HepG2 (cell line): ENCODE data around the gene IZUMO4. TPM values are rescaled to one million over a fixed set of nuclear protein-coding genes. Genes with fewer than 3 reads are reported as not detected.
A peak's percentile ranks its signal among the peaks of the same experiment; 100 is the strongest.

Source experiments
- ATAC-seq: fragments of 200-7000 bp; cut with Tn5 transposase; 3 replicates; pipeline ENCODE4 v1.9.1; 2020; ENCODE audit warnings: mild to moderate bottlenecking, moderate library complexity
- BruUV-seq: library from RNA; stranded (reverse); fragments of 400-500 nt; replicated peaks from 2 replicates; lab custom pipeline; 2021; lab: Mats Ljungman, UMichigan
- CTCF ChIA-PET: fragments of 300-600 bp; formaldehyde crosslinking; extraction: SDS; loops from one replicate; lab custom pipeline; 2021; ENCODE audit warnings: low total read pairs, inconsistent platforms, low intra/inter-chr PET ratio; lab: Yijun Ruan, JAX
- POLR2A ChIA-PET: fragments of 350-600 bp; sonication (Branson Sonifier 250); formaldehyde crosslinking; loops from one replicate; lab custom pipeline; 2020; ENCODE audit warnings: antibody characterized with exemption, inconsistent platforms; lab: Yijun Ruan, JAX
- DNase-seq: peaks from one replicate; pipeline ENCODE4 v3.0.0-alpha.2; 2015; ENCODE audit warnings: low spot score
- FAIRE-seq: peaks from 3 replicates; lab custom pipeline; 2011; peaks lifted over from hg19 to GRCh38; lab: Jason Lieb, UNC
- H2AFZ ChIP-seq: one replicate; pipeline ENCODE4 v1.6.1; 2011; ENCODE audit warnings: low read length, inconsistent platforms
- H3K27ac ChIP-seq: fragments of 300-600 bp; 3 replicates; pipeline ENCODE4 v1.8.0; 2011; ENCODE audit warnings: mixed run types, mild to moderate bottlenecking, mixed read lengths, low read length, inconsistent platforms; ENCODE audit not compliant: insufficient read depth; ENCODE audit errors: extremely low read length
- H3K27me3 ChIP-seq, 2 experiments: fragments of 200-600 bp in 1 of 2; 2 replicates in 1 of 2; 3 replicates in 1 of 2; pipeline versions ENCODE4 v1.6.0 to v1.8.0; 2011; ENCODE audit warnings: low read length in 2 of 2, mild to moderate bottlenecking in 2 of 2, moderate library complexity in 2 of 2, inconsistent platforms in 1 of 2; ENCODE audit not compliant: insufficient read depth in 2 of 2, control insufficient read depth in 1 of 2
- H3K36me3 ChIP-seq, 2 experiments: fragments of 200-600 bp in 1 of 2; replicated peaks in 1 of 2; 2 replicates in 1 of 2; 3 replicates in 1 of 2; pipeline versions ENCODE4 v1.5.1 to v1.8.0; 2011; ENCODE audit warnings: low read length in 2 of 2, inconsistent platforms in 1 of 2; ENCODE audit not compliant: insufficient read depth in 2 of 2, control insufficient read depth in 1 of 2
- H3K4me1 ChIP-seq: 2 replicates; pipeline ENCODE4 v1.5.1; 2012; ENCODE audit warnings: low read length, inconsistent platforms; ENCODE audit not compliant: insufficient read depth
- H3K4me2 ChIP-seq: 2 replicates; pipeline ENCODE4 v1.6.0; 2011; ENCODE audit warnings: low read depth, low read length, inconsistent platforms
- H3K4me3 ChIP-seq, 3 experiments: fragments of 200-600 bp in 1 of 3; sonication (generic), shearing (Covaris generic) in 1 of 3; replicated peaks in 1 of 3; 2 replicates each; pipeline ENCODE4 v1.5.1; 2011 to 2016; ENCODE audit warnings: low read length in 3 of 3, inconsistent platforms in 2 of 3, low read depth in 2 of 3, mild to moderate bottlenecking in 2 of 3, control low read depth in 1 of 3, mixed read lengths in 1 of 3; ENCODE audit not compliant: insufficient read depth in 1 of 3
- H3K79me2 ChIP-seq: one replicate; pipeline ENCODE4 v1.6.1; 2011; ENCODE audit warnings: low read length, inconsistent platforms; ENCODE audit not compliant: insufficient read depth
- H3K9ac ChIP-seq: 2 replicates; pipeline ENCODE4 v1.6.0; 2011; ENCODE audit warnings: mild to moderate bottlenecking, low read depth, low read length, inconsistent platforms; ENCODE audit not compliant: insufficient read depth
- H3K9me3 ChIP-seq: 2 replicates; pipeline ENCODE4 v1.5.1; 2012; ENCODE audit warnings: mild to moderate bottlenecking, low read length
- H4K20me1 ChIP-seq: 2 replicates; pipeline ENCODE4 v1.6.0; 2011; ENCODE audit warnings: inconsistent platforms, mild to moderate bottlenecking, low read length, moderate library complexity; ENCODE audit not compliant: insufficient read depth
- AGO2 ChIP-seq: fragments of 200-400 bp; formaldehyde crosslinking; optimal IDR thresholded peaks from 2 replicates; pipeline ENCODE3; 2017; ENCODE audit warnings: mild to moderate bottlenecking, low read depth, low read length, moderate library complexity
- PITX1 ChIP-seq: sonication (generic); formaldehyde crosslinking; IDR thresholded peaks from 2 replicates; pipeline ENCODE4 v1.5.1; 2020; ENCODE audit warnings: mild to moderate bottlenecking, missing genetic modification reagents
- SAFB2 ChIP-seq: sonication (generic); formaldehyde crosslinking; IDR thresholded peaks from 2 replicates; pipeline ENCODE4 v1.5.1; 2020; ENCODE audit warnings: missing genetic modification reagents, low read depth, mild to moderate bottlenecking, borderline replicate concordance
- STAG1 ChIP-seq: sonication (generic); formaldehyde crosslinking; IDR thresholded peaks from 2 replicates; pipeline ENCODE4 v1.4.0; 2020; ENCODE audit warnings: missing genetic modification reagents
- ZNF720 ChIP-seq: sonication (generic); formaldehyde crosslinking; IDR thresholded peaks from 2 replicates; pipeline ENCODE4 v1.4.0; 2020; ENCODE audit warnings: missing genetic modification reagents
- ZNF883 ChIP-seq: sonication (generic); formaldehyde crosslinking; IDR thresholded peaks from 2 replicates; pipeline ENCODE4 v1.5.1; 2020; ENCODE audit warnings: mild to moderate bottlenecking, missing genetic modification reagents; ENCODE audit errors: not compliant biosample characterization
- WGBS: methylation state at CpG from one replicate; pipeline ENCODE4 v1.1.6; 2017; ENCODE audit warnings: low lambda C conversion rate; 5-methylcytosine and 5-hydroxymethylcytosine counted together
- in situ Hi-C: cut with HindIII; loops from 2 replicates; pipeline ENCODE4 v1.10.0; 2017; ENCODE audit warnings: low pct_unique_long_range_greater_than_20kb; ENCODE audit not compliant: extremely low pct_ligation_motif_present
- intact Hi-C: fragments of 100-400 bp; cut with micrococcal nuclease; formaldehyde crosslinking; loops from one replicate; pipeline ENCODE4 v1.10.0; 2022; ENCODE audit not compliant: unreplicated experiment
- polyA plus RNA-seq, 8 experiments: library from polyadenylated mRNA; depleted of rRNA in 3 of 8; stranded (reverse) in 7 of 8; unstranded in 1 of 8; fragments of >200 nt; fragmentation: Illumina TruSeq in 4 of 8; extraction: Trizol in 4 of 8; gene quantifications; 2 replicates each; pipeline versions ENCODE4 v1.2.1 to v1.2.3, GENCODE V29; 2011 to 2016; ENCODE audit warnings: low read depth in 4 of 8, missing spikeins in 1 of 8, mixed read lengths in 1 of 8; ENCODE audit not compliant: insufficient read depth in 1 of 8
- total RNA-seq, 5 experiments: library from RNA; depleted of rRNA; stranded (reverse); fragments of >200 nt; fragmentation: Illumina TruSeq; extraction: Trizol; gene quantifications; 2 replicates each; pipeline ENCODE4 v1.2.3, GENCODE V29; 2016; ENCODE audit warnings: low read depth in 1 of 5
- TF ChIP-seq, protein P1 (sequence below): sonication (generic); formaldehyde crosslinking; conservative IDR thresholded peaks from 2 replicates; pipeline ENCODE4 v1.8.1; 2023; ENCODE audit warnings: missing genetic modification reagents
- TF ChIP-seq, protein P2 (sequence below): sonication (generic); formaldehyde crosslinking; IDR thresholded peaks from 2 replicates; pipeline ENCODE4 v1.5.0; 2020; ENCODE audit warnings: mild to moderate bottlenecking, missing genetic modification reagents, moderate library complexity

Gene IZUMO4
- total and polyA plus RNA-seq, 2 of the 13 experiments (the other 11 are each of a cell fraction or from before 2014, with no cell fraction given), result 0.77 to 3.9 TPM

DNA sequence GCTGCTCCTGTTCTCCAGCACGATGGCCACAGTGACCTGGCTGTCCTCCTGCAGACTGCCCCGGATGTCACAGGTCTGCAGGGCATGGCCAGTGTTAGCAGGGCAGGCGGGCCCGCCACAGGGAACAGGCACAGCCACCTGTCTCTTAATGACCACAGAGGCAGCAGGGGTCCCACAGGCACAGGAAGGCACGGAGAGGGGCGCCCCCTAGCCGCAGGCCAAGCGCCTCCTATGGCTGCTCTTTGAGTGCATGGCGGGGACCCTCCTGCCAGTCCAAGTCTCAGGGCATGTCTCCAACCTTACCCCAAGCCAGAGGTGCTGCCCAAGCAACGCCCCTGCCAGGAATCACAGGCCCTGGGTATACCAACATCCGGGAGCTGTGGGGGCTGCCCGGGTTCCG, 14.1 kb downstream of the IZUMO4 start:
- Histone ChIP-seq H3K9ac (no peak overlapping the region), H3K27ac (no peak overlapping the region), H3K27me3 (no peaks in the 10 kb centered on the region), H3K79me2 (no peaks in the 10 kb centered on the region), H3K36me3 (peaks cover 49 to 87% of the 10 kb centered on the region in 2 experiments), H3K4me1 (no peaks in the 10 kb centered on the region), H3K4me2 (no peak overlapping the region), H2AFZ (no peak overlapping the region), H4K20me1 (0 out of 2 replicates have a peak, but pooled peaks cover 2% of the 10 kb centered on the region), H3K9me3 (peaks cover 3% of the 10 kb centered on the region; the same call in 1 of the 2 replicates), H3K4me3 (no peak overlapping the region)
- no peak for FAIRE-seq
- TF ChIP-seq PITX1 (no peak), ZNF883 (CRISPR knock-in tag) (no peak), STAG1 (peak; percentile 39; the same call in 1 of the 2 replicates), SAFB2 (no peak), ZNF720 (no peak), AGO2 (peak; percentile 11)
- TF ChIP-seq, protein P1, sequence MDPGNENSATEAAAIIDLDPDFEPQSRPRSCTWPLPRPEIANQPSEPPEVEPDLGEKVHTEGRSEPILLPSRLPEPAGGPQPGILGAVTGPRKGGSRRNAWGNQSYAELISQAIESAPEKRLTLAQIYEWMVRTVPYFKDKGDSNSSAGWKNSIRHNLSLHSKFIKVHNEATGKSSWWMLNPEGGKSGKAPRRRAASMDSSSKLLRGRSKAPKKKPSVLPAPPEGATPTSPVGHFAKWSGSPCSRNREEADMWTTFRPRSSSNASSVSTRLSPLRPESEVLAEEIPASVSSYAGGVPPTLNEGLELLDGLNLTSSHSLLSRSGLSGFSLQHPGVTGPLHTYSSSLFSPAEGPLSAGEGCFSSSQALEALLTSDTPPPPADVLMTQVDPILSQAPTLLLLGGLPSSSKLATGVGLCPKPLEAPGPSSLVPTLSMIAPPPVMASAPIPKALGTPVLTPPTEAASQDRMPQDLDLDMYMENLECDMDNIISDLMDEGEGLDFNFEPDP (CRISPR knock-in tag), result 0 out of 2 replicates have a peak, but pooled peaks have one; percentile 51
- TF ChIP-seq, protein P2, sequence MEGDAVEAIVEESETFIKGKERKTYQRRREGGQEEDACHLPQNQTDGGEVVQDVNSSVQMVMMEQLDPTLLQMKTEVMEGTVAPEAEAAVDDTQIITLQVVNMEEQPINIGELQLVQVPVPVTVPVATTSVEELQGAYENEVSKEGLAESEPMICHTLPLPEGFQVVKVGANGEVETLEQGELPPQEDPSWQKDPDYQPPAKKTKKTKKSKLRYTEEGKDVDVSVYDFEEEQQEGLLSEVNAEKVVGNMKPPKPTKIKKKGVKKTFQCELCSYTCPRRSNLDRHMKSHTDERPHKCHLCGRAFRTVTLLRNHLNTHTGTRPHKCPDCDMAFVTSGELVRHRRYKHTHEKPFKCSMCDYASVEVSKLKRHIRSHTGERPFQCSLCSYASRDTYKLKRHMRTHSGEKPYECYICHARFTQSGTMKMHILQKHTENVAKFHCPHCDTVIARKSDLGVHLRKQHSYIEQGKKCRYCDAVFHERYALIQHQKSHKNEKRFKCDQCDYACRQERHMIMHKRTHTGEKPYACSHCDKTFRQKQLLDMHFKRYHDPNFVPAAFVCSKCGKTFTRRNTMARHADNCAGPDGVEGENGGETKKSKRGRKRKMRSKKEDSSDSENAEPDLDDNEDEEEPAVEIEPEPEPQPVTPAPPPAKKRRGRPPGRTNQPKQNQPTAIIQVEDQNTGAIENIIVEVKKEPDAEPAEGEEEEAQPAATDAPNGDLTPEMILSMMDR, result peak; percentile 39
- POLR2A ChIA-PET, result no interaction called here
- in situ Hi-C loops (no loop called here), intact Hi-C loops (no loop called here)
- 100% methylated on average over 4 of the region's 13 CpGs for WGBS
- DNase-seq, result no peak
- CTCF ChIA-PET, result no interaction called here
- no TSS peak for BruUV-seq
- no peak for ATAC-seq
